Liver (tissue), 3 donors: ENCODE measurements around the gene NIPAL3.

Experiments
- CTCF ChIP-seq: fragments of 150-350 bp; IDR thresholded peaks from 2 replicates; pipeline ENCODE4 v1.5.1; 2017; ENCODE audit warnings: improper control_type of control experiment, low read depth, low read length; ENCODE audit not compliant: missing input control
- GABPA ChIP-seq, 2 donors: IDR thresholded peaks in 1 of 2; conservative IDR thresholded peaks in 1 of 2; 2 replicates each; pipeline ENCODE4 v1.6.1; 2016; ENCODE audit warnings: antibody characterized with exemption in 2 of 2, mild to moderate bottlenecking in 1 of 2, moderate library complexity in 1 of 2
- TAF1 ChIP-seq: conservative IDR thresholded peaks from 2 replicates; pipeline ENCODE4 v1.6.1; 2016; ENCODE audit warnings: antibody characterized with exemption, mild to moderate bottlenecking
- donor health status: healthy.
- donor health status: healthy.

GRCh38 chr1:24500448-24501048 lies 84.9 kb downstream of the NIPAL3 start:
- TF ChIP-seq CTCF (no peak), GABPA (IDR thresholded peaks at IDR 0.05 in 1 of 2, conservative IDR thresholded peaks at IDR 0.05 in 1 of 2) (no peak), TAF1 (no peak)
